Measurements from ENCODE around the gene MYG1. TPM values are rescaled to one million over a fixed set of nuclear protein-coding genes. Genes with fewer than 3 reads are reported as not detected.

Gene MYG1
- total RNA-seq, 1 donor from 2014 or later: 48.8 TPM

DNA sequence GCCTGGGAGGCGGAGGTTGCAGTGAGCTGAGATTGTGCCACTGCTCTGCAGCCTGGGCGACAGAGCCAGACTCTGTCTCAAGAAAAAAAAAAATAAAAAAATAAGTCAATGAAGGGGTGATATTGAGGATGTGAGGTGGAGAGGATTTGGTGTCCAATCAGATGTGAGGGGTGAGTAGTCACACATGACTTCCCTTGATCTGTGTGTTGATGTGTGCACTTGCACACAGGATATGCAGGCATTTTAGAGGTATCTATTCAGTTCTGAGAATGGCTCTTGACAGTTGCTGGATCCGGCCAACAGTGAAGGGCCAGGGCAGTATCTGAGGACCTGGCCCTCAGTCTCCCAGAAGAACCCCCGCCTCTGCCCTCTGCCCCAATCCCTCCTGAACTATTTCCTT, 44.5 kb downstream of the MYG1 start:
- Mint-ChIP-seq H3K27me3 (ENCODE audit: insufficient read depth, low read depth) (peaks cover 18% of the 10 kb centered on the region), H3K9me3 (no peaks in the 10 kb centered on the region), H3K27ac (no peak overlapping the region), H3K4me3 (peak overlapping the region; percentile 80), H3K36me3 (no peaks in the 10 kb centered on the region), H3K4me1 (peaks cover 25% of the 10 kb centered on the region)
- H4K20me1 ChIP-seq (ENCODE audit: low read depth): no peaks in the 10 kb centered on the region
- TF ChIP-seq, protein P1, sequence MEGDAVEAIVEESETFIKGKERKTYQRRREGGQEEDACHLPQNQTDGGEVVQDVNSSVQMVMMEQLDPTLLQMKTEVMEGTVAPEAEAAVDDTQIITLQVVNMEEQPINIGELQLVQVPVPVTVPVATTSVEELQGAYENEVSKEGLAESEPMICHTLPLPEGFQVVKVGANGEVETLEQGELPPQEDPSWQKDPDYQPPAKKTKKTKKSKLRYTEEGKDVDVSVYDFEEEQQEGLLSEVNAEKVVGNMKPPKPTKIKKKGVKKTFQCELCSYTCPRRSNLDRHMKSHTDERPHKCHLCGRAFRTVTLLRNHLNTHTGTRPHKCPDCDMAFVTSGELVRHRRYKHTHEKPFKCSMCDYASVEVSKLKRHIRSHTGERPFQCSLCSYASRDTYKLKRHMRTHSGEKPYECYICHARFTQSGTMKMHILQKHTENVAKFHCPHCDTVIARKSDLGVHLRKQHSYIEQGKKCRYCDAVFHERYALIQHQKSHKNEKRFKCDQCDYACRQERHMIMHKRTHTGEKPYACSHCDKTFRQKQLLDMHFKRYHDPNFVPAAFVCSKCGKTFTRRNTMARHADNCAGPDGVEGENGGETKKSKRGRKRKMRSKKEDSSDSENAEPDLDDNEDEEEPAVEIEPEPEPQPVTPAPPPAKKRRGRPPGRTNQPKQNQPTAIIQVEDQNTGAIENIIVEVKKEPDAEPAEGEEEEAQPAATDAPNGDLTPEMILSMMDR (IDR thresholded peaks at IDR 0.05): no peak
- TF ChIP-seq EZH2phosphoT487 (IDR thresholded peaks at IDR 0.05) (no peak), EZH2 (IDR thresholded peaks at IDR 0.05) (no peak)
- H3K27ac ChIP-seq: no peak overlapping the region
- H3K9ac ChIP-seq: no peak overlapping the region
- H3K4me1 ChIP-seq: peaks cover 8% of the 10 kb centered on the region
- peaks cover 23% of the 10 kb centered on the region for H3F3A ChIP-seq (ENCODE audit: low read depth)
- H3K27me3 ChIP-seq: peaks cover 6% of the 10 kb centered on the region
- no peak for DNase-seq (ENCODE audit: low spot score)
- no peaks in the 10 kb centered on the region for H3K36me3 ChIP-seq
- no peak overlapping the region for H2AFZ ChIP-seq (replicated peaks)
- peak overlapping the region; percentile 97 for H3K4me2 ChIP-seq
- H3K79me2 ChIP-seq (ENCODE audit: low read depth): no peaks in the 10 kb centered on the region
- H3K4me3 ChIP-seq: peak overlapping the region; percentile 71
- no peaks in the 10 kb centered on the region for H3K9me3 ChIP-seq (ENCODE audit: low read depth)

DNA sequence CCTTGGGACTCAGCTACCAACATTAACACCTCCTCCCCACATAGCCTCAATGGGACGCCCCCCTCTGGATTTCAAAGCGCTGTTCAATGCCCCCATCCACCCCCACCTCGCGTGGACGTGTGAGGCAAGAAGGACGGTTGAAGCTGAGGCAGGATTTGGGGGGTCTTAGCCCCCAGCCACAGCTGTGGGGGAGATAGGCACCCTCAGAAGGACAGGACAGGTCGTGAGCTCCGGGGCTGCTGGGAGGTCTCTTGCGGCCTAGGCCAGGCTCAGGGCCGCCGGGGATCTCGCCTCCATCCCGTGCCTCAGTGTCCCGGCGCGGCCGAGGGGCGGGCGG, 45.0 kb downstream of the MYG1 start:
- peak overlapping the region; percentile 97 for H3K4me2 ChIP-seq
- Mint-ChIP-seq H3K4me1 (peaks cover 25% of the 10 kb centered on the region), H3K9me3 (no peaks in the 10 kb centered on the region), H3K4me3 (peak overlapping the region; percentile 80), H3K27ac (no peak overlapping the region), H3K27me3 (ENCODE audit: insufficient read depth, low read depth) (peaks cover 18% of the 10 kb centered on the region), H3K36me3 (no peaks in the 10 kb centered on the region)
- no peaks in the 10 kb centered on the region for H3K9me3 ChIP-seq (ENCODE audit: low read depth)
- no peak overlapping the region for H3K9ac ChIP-seq
- H3F3A ChIP-seq (ENCODE audit: low read depth): peaks cover 23% of the 10 kb centered on the region
- no peak overlapping the region for H3K27ac ChIP-seq
- no peaks in the 10 kb centered on the region for H4K20me1 ChIP-seq (ENCODE audit: low read depth)
- H3K4me3 ChIP-seq: peak overlapping the region; percentile 71
- DNase-seq (ENCODE audit: low spot score): no peak
- H3K27me3 ChIP-seq: peaks cover 6% of the 10 kb centered on the region
- TF ChIP-seq EZH2phosphoT487 (IDR thresholded peaks at IDR 0.05) (no peak), EZH2 (IDR thresholded peaks at IDR 0.05) (no peak)
- TF ChIP-seq, protein P1 (IDR thresholded peaks at IDR 0.05): no peak
- H3K36me3 ChIP-seq: no peaks in the 10 kb centered on the region
- peak overlapping the region; percentile 83 for H2AFZ ChIP-seq (replicated peaks)
- H3K79me2 ChIP-seq (ENCODE audit: low read depth): no peaks in the 10 kb centered on the region
- H3K4me1 ChIP-seq: peaks cover 8% of the 10 kb centered on the region

DNA sequence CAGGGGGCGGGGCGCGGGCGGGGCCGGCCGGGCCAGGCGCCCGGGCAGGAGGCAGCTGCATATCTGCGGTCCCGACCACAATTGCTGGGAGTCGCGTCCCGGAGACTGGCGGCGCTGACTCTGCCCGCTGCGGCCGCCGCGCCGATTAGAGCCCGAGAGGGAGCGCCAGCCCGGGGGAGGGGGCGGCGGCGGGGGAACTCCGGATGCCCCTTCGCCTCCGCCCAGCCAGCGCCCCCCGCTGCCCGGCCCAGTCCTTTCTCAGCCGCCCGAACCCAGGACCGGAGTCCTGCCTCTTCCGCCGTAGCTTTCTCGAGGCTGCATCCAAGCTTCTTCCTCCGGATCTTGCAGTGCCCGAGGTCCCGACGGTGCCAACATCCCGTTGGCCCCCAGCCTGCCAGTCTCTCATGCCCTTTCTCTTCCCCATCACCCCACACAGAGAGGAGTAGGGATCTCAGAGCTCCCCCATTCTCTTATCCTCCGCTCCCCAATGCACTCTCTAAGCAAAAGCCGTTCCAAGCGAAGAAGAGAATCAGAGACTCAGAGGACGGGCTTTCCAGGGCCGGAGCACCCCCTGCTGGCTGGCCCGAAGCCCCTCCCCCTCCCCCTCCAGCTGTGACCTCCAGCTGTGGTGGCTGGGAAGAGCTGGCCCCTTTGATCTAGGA, 45.5 kb downstream of the MYG1 start:
- Histone ChIP-seq H3F3A (ENCODE audit: low read depth) (peaks cover 23% of the 10 kb centered on the region), H3K4me3 (peak overlapping the region; percentile 71), H3K27ac (no peak overlapping the region), H3K9ac (no peak overlapping the region), H3K9me3 (ENCODE audit: low read depth) (no peaks in the 10 kb centered on the region), H3K79me2 (ENCODE audit: low read depth) (no peaks in the 10 kb centered on the region), H3K27me3 (peaks cover 6% of the 10 kb centered on the region), H2AFZ (replicated peaks) (peak overlapping the region; percentile 92), H3K36me3 (no peaks in the 10 kb centered on the region), H3K4me2 (peak overlapping the region; percentile 97), H4K20me1 (ENCODE audit: low read depth) (no peaks in the 10 kb centered on the region), H3K4me1 (peaks cover 8% of the 10 kb centered on the region)
- Mint-ChIP-seq H3K36me3 (no peaks in the 10 kb centered on the region), H3K27ac (peak overlapping the region; percentile 95), H3K27me3 (ENCODE audit: insufficient read depth, low read depth) (peaks cover 18% of the 10 kb centered on the region), H3K4me3 (peak overlapping the region; percentile 97), H3K4me1 (peaks cover 25% of the 10 kb centered on the region), H3K9me3 (no peaks in the 10 kb centered on the region)
- DNase-seq (ENCODE audit: low spot score): peak; percentile 86
- TF ChIP-seq EZH2 (IDR thresholded peaks at IDR 0.05): no peak
- TF ChIP-seq, protein P1 (IDR thresholded peaks at IDR 0.05): peak; percentile 42

Data from neural progenitor cell (in vitro differentiated cells).